BE2C (cell line): ENCODE data around the gene CHST11.

Experiments used
- DNase-seq: peaks from one replicate; pipeline ENCODE4 v3.0.0-alpha.2; 2020
- H3K27me3 ChIP-seq: fragments of 250-450 bp; sonication (Bioruptor Pico); 2 replicates; pipeline ENCODE4 v1.5.1; 2020; ENCODE audit warnings: mild to moderate bottlenecking
- H3K36me3 ChIP-seq: fragments of 250-450 bp; sonication (Bioruptor Pico); 2 replicates; pipeline ENCODE4 v1.5.1; 2020; ENCODE audit warnings: mild to moderate bottlenecking
- H3K4me1 ChIP-seq: fragments of 250-450 bp; sonication (Bioruptor Pico); 2 replicates; pipeline ENCODE4 v1.5.1; 2020
- H3K4me3 ChIP-seq: 2 replicates; pipeline ENCODE4 v1.5.1; 2011; ENCODE audit warnings: low read depth, low read length
- H3K9me3 ChIP-seq: fragments of 250-450 bp; sonication (Bioruptor Pico); 2 replicates; pipeline ENCODE4 v1.5.1; 2020
- TF ChIP-seq, protein P1 (sequence below): IDR thresholded peaks from 2 replicates; pipeline ENCODE4 v1.5.1; 2012; ENCODE audit warnings: mild to moderate bottlenecking, low read depth, low read length

Gene CHST11

DNA sequence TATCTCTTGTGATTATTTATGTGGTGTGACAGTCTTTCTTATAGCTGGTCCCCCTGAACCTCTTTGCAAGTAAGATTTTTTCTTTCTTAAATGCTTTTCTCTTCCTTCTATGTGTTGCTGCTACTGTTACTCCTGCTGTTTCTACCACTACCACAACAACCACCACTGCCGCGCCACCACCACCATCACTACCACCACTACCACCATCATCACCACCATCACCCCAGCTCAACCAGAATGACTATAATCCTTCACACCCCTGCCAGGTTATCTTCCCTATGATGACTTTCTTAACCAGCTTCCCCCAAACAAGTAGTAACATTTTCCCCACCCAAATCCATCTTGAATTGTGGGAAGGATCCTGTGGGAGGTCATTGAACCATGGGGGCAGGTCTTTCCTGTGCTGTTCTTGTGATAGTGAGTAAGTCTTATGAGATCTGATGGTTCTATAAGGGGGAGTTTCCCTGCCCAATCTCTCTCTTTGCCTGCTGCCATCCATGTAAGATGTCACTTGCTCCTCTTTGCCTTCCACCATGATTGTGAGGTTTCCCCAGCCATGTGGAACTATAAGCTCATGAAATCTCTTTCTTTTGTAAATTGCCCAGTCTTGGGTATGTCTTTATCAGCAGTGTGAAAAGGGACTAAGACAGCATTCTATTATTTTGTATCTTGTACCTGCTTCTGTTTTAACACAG lies 52.2 kb downstream of the CHST11 start:
- no peak for DNase-seq
- Histone ChIP-seq H3K36me3 (no peaks in the 10 kb centered on the region), H3K27me3 (no peaks in the 10 kb centered on the region), H3K4me1 (peaks cover 19% of the 10 kb centered on the region), H3K4me3 (no peak overlapping the region), H3K9me3 (no peaks in the 10 kb centered on the region)
- TF ChIP-seq, protein P1, sequence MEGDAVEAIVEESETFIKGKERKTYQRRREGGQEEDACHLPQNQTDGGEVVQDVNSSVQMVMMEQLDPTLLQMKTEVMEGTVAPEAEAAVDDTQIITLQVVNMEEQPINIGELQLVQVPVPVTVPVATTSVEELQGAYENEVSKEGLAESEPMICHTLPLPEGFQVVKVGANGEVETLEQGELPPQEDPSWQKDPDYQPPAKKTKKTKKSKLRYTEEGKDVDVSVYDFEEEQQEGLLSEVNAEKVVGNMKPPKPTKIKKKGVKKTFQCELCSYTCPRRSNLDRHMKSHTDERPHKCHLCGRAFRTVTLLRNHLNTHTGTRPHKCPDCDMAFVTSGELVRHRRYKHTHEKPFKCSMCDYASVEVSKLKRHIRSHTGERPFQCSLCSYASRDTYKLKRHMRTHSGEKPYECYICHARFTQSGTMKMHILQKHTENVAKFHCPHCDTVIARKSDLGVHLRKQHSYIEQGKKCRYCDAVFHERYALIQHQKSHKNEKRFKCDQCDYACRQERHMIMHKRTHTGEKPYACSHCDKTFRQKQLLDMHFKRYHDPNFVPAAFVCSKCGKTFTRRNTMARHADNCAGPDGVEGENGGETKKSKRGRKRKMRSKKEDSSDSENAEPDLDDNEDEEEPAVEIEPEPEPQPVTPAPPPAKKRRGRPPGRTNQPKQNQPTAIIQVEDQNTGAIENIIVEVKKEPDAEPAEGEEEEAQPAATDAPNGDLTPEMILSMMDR = no peak

DNA sequence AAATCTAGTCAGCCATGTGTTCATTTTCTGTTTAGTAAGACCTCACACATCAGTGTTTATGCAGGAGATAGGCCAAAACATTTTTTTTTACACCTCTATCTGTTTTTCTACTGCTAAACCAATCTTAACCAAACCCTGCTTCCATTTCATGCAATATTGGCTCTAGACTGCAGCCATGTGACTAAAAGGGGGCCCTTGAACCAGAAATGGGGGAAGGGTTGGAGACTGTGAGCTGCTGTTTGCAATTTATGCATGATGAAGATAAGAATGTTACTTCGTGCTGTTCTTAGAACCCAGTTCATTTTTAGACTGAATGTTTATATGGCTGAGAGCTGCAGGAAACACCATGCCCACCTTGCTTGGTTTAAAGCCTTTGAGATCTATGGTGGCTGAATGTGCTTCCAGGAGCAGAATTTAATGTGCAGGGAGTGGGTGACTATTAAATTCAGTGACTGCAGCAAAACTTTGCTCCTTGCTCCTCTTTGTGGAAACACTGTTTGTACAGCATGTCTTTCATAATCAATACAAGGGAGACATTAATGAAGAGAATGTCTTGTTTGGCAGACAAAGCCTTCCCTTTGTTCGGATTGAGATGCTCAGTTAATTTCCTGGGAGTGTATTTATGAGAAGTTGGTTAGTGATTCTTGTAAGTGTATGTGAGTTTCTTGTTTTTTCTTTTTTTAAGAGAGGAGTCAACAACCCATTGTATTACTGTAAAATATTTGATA lies 53.6 kb downstream of the CHST11 start:
- TF ChIP-seq, protein P1 = no peak
- no peak for DNase-seq

DNA sequence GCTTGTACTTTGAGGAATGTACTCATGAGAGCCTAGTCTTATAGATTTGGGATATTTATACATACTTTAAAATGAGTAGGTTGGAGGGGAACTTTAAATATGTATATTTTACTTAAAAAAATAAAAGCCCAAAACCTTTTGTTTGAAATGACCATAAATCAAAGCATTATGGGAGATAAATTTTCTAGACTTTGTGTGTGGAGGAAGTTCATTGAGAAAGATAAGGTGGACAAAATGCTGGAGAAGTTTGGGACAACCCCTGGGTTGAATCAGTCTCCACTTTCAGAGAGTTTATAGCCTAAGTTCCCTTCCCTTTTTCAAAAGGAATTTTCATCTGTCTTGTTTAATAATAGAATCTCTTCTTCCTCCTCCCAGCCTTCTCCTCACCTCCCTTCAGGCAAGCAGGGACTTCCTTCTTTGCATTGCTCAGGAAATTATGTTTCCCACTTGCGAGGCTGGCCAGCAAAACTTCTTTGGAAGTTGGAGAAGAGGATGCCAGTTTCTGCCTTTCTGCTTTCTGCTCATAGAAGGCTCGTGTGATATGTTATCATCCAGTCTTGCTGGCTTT lies 54.2 kb downstream of the CHST11 start:
- Histone ChIP-seq H3K36me3 (no peaks in the 10 kb centered on the region), H3K4me3 (no peak overlapping the region)

More for the DNA sequence above, 53.6 kb downstream of the CHST11 start:
- Histone ChIP-seq H3K36me3 (no peaks in the 10 kb centered on the region), H3K27me3 (no peaks in the 10 kb centered on the region), H3K4me1 (peaks cover 6% of the 10 kb centered on the region), H3K4me3 (no peak overlapping the region), H3K9me3 (no peaks in the 10 kb centered on the region)

GRCh38 chr12:104513681-104514080 lies 56.9 kb downstream of the CHST11 start:
- Histone ChIP-seq H3K27me3 (no peaks in the 10 kb centered on the region), H3K4me1 (peaks cover 5% of the 10 kb centered on the region; the same call in 1 of the 2 replicates), H3K36me3 (no peaks in the 10 kb centered on the region), H3K4me3 (no peak overlapping the region), H3K9me3 (no peaks in the 10 kb centered on the region)
- TF ChIP-seq, protein P1 = no peak
- DNase-seq = no peak

More for the DNA sequence above, 54.2 kb downstream of the CHST11 start:
- no peaks in the 10 kb centered on the region for H3K27me3 ChIP-seq
- TF ChIP-seq, protein P1 = no peak
- H3K9me3 ChIP-seq = no peaks in the 10 kb centered on the region
- no peak for DNase-seq
- H3K4me1 ChIP-seq = peaks cover 5% of the 10 kb centered on the region

DNA sequence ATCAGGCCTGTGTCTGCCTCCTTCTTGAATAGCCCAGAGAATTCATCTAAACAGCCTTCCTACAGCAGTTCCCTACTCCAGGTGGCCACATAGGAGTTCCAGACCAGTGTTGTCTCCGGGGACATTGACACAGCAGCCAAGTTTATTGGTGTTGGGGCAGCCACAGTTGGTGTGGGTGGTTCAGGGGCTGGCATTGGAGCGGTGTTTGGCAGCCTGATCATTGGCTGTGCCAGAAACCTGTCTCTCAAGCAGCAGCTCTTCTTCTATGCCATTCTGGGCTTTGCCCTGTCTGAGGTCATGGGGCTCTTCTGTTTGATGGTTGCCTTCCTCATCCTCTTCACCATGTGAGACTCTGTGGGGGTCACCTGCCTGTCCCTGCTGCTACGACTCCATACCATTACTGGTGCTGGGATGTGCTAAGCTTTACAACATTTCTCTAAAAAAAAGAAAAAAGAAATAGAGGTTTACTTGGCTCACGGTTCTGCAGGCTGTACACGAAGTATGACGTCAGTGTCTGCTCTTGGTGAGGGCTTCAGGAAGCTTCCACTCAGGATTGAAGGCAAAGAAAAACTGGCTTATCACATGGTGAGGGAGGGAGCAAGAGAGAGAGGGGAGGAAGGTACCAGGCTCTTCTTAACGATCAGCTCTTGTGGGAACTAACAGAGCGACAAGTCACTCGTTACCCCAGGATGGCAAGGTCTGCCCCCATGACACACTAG lies 57.5 kb downstream of the CHST11 start:
- Histone ChIP-seq H3K36me3 (no peaks in the 10 kb centered on the region), H3K4me1 (peaks cover 7% of the 10 kb centered on the region; the same call in 1 of the 2 replicates)

More for the DNA sequence above, 57.5 kb downstream of the CHST11 start:
- TF ChIP-seq, protein P1 = no peak
- Histone ChIP-seq H3K27me3 (no peaks in the 10 kb centered on the region), H3K4me3 (no peak overlapping the region), H3K9me3 (no peaks in the 10 kb centered on the region)
- no peak for DNase-seq
